Upper lobe of left lung (tissue), 4 donors: Measurements from ENCODE around the gene KRTAP1-5.

ENCODE experiments used
- CTCF ChIP-seq, 6 experiments: fragments of 450-650 bp in 4 of 6; fragments of 200-600 bp in 2 of 6; sonication (generic) in 2 of 6; IDR thresholded peaks; one replicate each; pipeline ENCODE4 v1.5.1; 2016 to 2019; ENCODE audit warnings: antibody characterized with exemption in 6 of 6
- EP300 ChIP-seq, 4 donors: sonication (generic); formaldehyde crosslinking; IDR thresholded peaks; one replicate each; pipeline ENCODE4 v1.5.1; 2017; ENCODE audit warnings: antibody characterized with exemption in 4 of 4, control low read depth in 2 of 4
- POLR2A ChIP-seq, 4 donors: fragments of 450-650 bp; IDR thresholded peaks; one replicate each; pipeline ENCODE4 v1.5.1; 2016 to 2017; ENCODE audit warnings: antibody characterized with exemption in 4 of 4, mild to moderate bottlenecking in 2 of 4
- POLR2AphosphoS5 ChIP-seq, 2 donors: sonication (generic); formaldehyde crosslinking; IDR thresholded peaks; one replicate each; pipeline ENCODE4 v1.5.1; 2017; ENCODE audit warnings: antibody characterized with exemption in 2 of 2

- TF ChIP-seq CTCF (IDR thresholded peaks at IDR 0.05) (no peak), POLR2A (IDR thresholded peaks at IDR 0.05) (no peak), POLR2AphosphoS5 (IDR thresholded peaks at IDR 0.05) (no peak), EP300 (IDR thresholded peaks at IDR 0.05) (no peak)
Observed at GRCh38 chr17:41054025-41054424, 27.0 kb upstream of the KRTAP1-5 start.
